Measurements from ENCODE around the gene DYSF. TPM values are rescaled to one million over a fixed set of nuclear protein-coding genes. Genes with fewer than 3 reads are reported as not detected.

Gene DYSF
- polyA plus RNA-seq, 1 donor from 2014 or later = 0.04 TPM

DNA sequence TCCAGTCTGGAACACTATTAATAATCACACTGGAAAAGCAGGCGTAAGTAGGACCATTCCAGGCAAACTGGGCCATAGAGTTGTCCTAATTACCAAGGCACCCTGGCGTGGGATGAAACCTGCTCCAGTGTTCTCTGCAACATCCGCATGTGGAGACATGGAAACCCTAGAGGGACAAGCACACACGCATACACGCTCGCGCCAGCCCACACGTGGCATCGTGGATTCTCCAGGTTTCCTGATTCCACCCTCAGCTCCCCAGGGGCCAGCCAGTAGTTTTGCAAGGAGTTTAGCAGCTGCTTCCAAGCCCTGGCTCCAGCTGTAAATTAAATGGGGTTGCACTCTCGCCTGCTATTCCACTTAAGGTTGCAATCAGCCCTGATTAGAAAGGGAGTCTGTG is 127.7 kb downstream of the DYSF start:
- Histone ChIP-seq H3K4me3 (ENCODE audit: low read length) (no peak overlapping the region), H3K27me3 (ENCODE audit: insufficient read depth, low read depth, low read length) (no peaks in the 10 kb centered on the region), H3K36me3 (ENCODE audit: insufficient read depth, low read length) (no peaks in the 10 kb centered on the region), H3K79me2 (replicated peaks; ENCODE audit: insufficient read depth, low read length) (no peaks in the 10 kb centered on the region), H3K4me2 (ENCODE audit: low read length) (no peak overlapping the region), H3K27ac (ENCODE audit: low read length) (no peak overlapping the region), H4K20me1 (ENCODE audit: insufficient read depth) (no peaks in the 10 kb centered on the region), H3K9me3 (ENCODE audit: low read length) (no peaks in the 10 kb centered on the region), H3F3A (ENCODE audit: insufficient read depth, low read length, poor library complexity, severe bottlenecking) (no peaks in the 10 kb centered on the region), H3K9me2 (ENCODE audit: insufficient read depth, low read length) (no peaks in the 10 kb centered on the region), H3K9ac (ENCODE audit: low read length) (no peak overlapping the region), H2AFZ (ENCODE audit: low read depth, low read length) (no peak overlapping the region)
- TF ChIP-seq MXI1 (conservative IDR thresholded peaks at IDR 0.05; ENCODE audit: poor library complexity, severe bottlenecking) = no peak
- no peak for TF ChIP-seq RAD21 (conservative IDR thresholded peaks at IDR 0.05)
- no peak for TF ChIP-seq EP300 (conservative IDR thresholded peaks at IDR 0.05; ENCODE audit: poor library complexity, severe bottlenecking)
- no peak for TF ChIP-seq POLR2AphosphoS5 (IDR thresholded peaks at IDR 0.05)
- TF ChIP-seq, protein P1, sequence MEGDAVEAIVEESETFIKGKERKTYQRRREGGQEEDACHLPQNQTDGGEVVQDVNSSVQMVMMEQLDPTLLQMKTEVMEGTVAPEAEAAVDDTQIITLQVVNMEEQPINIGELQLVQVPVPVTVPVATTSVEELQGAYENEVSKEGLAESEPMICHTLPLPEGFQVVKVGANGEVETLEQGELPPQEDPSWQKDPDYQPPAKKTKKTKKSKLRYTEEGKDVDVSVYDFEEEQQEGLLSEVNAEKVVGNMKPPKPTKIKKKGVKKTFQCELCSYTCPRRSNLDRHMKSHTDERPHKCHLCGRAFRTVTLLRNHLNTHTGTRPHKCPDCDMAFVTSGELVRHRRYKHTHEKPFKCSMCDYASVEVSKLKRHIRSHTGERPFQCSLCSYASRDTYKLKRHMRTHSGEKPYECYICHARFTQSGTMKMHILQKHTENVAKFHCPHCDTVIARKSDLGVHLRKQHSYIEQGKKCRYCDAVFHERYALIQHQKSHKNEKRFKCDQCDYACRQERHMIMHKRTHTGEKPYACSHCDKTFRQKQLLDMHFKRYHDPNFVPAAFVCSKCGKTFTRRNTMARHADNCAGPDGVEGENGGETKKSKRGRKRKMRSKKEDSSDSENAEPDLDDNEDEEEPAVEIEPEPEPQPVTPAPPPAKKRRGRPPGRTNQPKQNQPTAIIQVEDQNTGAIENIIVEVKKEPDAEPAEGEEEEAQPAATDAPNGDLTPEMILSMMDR (IDR thresholded peaks at IDR 0.05; ENCODE audit: poor library complexity, severe bottlenecking) = no peak
- TF ChIP-seq EZH2 (IDR thresholded peaks at IDR 0.05; ENCODE audit: borderline replicate concordance, insufficient read depth, low read length, poor library complexity, severe bottlenecking) = no peak
- TF ChIP-seq, protein P2, sequence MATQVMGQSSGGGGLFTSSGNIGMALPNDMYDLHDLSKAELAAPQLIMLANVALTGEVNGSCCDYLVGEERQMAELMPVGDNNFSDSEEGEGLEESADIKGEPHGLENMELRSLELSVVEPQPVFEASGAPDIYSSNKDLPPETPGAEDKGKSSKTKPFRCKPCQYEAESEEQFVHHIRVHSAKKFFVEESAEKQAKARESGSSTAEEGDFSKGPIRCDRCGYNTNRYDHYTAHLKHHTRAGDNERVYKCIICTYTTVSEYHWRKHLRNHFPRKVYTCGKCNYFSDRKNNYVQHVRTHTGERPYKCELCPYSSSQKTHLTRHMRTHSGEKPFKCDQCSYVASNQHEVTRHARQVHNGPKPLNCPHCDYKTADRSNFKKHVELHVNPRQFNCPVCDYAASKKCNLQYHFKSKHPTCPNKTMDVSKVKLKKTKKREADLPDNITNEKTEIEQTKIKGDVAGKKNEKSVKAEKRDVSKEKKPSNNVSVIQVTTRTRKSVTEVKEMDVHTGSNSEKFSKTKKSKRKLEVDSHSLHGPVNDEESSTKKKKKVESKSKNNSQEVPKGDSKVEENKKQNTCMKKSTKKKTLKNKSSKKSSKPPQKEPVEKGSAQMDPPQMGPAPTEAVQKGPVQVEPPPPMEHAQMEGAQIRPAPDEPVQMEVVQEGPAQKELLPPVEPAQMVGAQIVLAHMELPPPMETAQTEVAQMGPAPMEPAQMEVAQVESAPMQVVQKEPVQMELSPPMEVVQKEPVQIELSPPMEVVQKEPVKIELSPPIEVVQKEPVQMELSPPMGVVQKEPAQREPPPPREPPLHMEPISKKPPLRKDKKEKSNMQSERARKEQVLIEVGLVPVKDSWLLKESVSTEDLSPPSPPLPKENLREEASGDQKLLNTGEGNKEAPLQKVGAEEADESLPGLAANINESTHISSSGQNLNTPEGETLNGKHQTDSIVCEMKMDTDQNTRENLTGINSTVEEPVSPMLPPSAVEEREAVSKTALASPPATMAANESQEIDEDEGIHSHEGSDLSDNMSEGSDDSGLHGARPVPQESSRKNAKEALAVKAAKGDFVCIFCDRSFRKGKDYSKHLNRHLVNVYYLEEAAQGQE (IDR thresholded peaks at IDR 0.05; ENCODE audit: borderline replicate concordance) = no peak
- TF ChIP-seq TAF1 (IDR thresholded peaks at IDR 0.05; ENCODE audit: low read depth) = no peak

DNA sequence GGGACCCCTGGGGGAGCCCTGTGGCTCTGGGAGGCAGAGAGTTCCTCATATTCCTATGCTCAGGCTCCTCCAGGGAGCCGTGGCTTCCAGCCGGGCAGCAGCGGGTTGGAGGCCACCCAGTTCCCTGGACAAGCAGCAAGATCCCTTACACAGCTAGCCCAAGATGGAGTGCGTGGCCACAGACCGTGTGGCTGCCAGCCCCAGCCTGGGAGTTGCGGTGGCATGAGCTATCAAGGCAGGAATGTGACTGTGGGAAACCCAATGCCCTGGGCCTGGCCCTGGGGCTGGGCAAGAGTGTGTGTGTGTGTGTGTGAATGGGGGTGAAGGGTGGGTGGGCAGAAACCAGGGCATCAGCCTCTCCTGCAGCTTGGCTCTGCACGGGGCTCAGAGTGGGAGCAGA is 130.5 kb downstream of the DYSF start:
- Histone ChIP-seq H3F3A (ENCODE audit: insufficient read depth, low read length, poor library complexity, severe bottlenecking) (no peaks in the 10 kb centered on the region), H2AFZ (ENCODE audit: low read depth, low read length) (no peak overlapping the region), H3K79me2 (replicated peaks; ENCODE audit: insufficient read depth, low read length) (no peaks in the 10 kb centered on the region), H3K9me2 (ENCODE audit: insufficient read depth, low read length) (no peaks in the 10 kb centered on the region), H4K20me1 (ENCODE audit: insufficient read depth) (no peaks in the 10 kb centered on the region), H3K4me2 (ENCODE audit: low read length) (no peak overlapping the region), H3K27me3 (ENCODE audit: insufficient read depth, low read depth, low read length) (no peaks in the 10 kb centered on the region), H3K27ac (ENCODE audit: low read length) (no peak overlapping the region), H3K9ac (ENCODE audit: low read length) (no peak overlapping the region), H3K4me3 (ENCODE audit: low read length) (no peak overlapping the region), H3K9me3 (ENCODE audit: low read length) (no peaks in the 10 kb centered on the region), H3K36me3 (ENCODE audit: insufficient read depth, low read length) (no peaks in the 10 kb centered on the region)
- TF ChIP-seq SMC3 (conservative IDR thresholded peaks at IDR 0.05; ENCODE audit: poor library complexity) (no peak), TAF1 (IDR thresholded peaks at IDR 0.05; ENCODE audit: low read depth) (no peak), RAD21 (conservative IDR thresholded peaks at IDR 0.05) (no peak), EZH2 (IDR thresholded peaks at IDR 0.05; ENCODE audit: borderline replicate concordance, insufficient read depth, low read length, poor library complexity, severe bottlenecking) (no peak)
- TF ChIP-seq, protein P2 (IDR thresholded peaks at IDR 0.05; ENCODE audit: borderline replicate concordance) = no peak

Data from neural cell (in vitro differentiated cells).